GM23338 (cell line): ENCODE results near the gene GRIP2. TPM values are rescaled to one million over a fixed set of nuclear protein-coding genes. Genes with fewer than 3 reads are reported as not detected.

Experiments
- ATAC-seq: fragments of 200-7000 bp; cut with Tn5 transposase; 3 replicates; pipeline ENCODE4 v1.9.1; 2020
- DNase-seq: peaks from one replicate; pipeline ENCODE4 v3.0.0-alpha.2; 2015; ENCODE audit warnings: low spot score
- H2AFZ ChIP-seq: fragments of 200-600 bp; sonication (generic); 2 replicates; pipeline ENCODE4 v1.8.0; 2016; ENCODE audit warnings: antibody characterized with exemption, mild to moderate bottlenecking, moderate library complexity
- H3F3A ChIP-seq: fragments of 200-600 bp; sonication (generic); replicated peaks from 2 replicates; pipeline ENCODE4 v1.8.0; 2017; ENCODE audit warnings: antibody characterized with exemption, mixed run types, low read depth
- H3K27ac ChIP-seq: fragments of 200-600 bp; sonication (generic); 2 replicates; pipeline ENCODE4 v1.6.1; 2016; ENCODE audit warnings: low read depth
- H3K27me3 ChIP-seq: fragments of 200-600 bp; sonication (generic); 2 replicates; pipeline ENCODE4 v1.8.0; 2016; ENCODE audit warnings: mild to moderate bottlenecking, mixed run types, moderate library complexity; ENCODE audit not compliant: insufficient read depth
- H3K36me3 ChIP-seq: fragments of 200-600 bp; sonication (generic); 2 replicates; pipeline ENCODE4 v1.8.0; 2016; ENCODE audit warnings: mild to moderate bottlenecking; ENCODE audit not compliant: insufficient read depth
- H3K4me1 ChIP-seq: fragments of 200-600 bp; sonication (generic); 2 replicates; pipeline ENCODE4 v1.8.0; 2016; ENCODE audit warnings: mild to moderate bottlenecking, moderate library complexity; ENCODE audit not compliant: insufficient read depth
- H3K4me2 ChIP-seq: fragments of 200-600 bp; sonication (generic); 2 replicates; pipeline ENCODE4 v1.7.1; 2017; ENCODE audit warnings: mixed run types
- H3K4me3 ChIP-seq: fragments of 200-600 bp; sonication (generic); 2 replicates; pipeline ENCODE4 v1.6.1; 2016; ENCODE audit warnings: mixed run types
- H3K79me2 ChIP-seq: fragments of 200-600 bp; sonication (generic); replicated peaks from 2 replicates; pipeline ENCODE4 v1.8.0; 2017; ENCODE audit warnings: mild to moderate bottlenecking; ENCODE audit not compliant: insufficient read depth
- H3K9me2 ChIP-seq: fragments of 200-600 bp; sonication (generic); 2 replicates; pipeline ENCODE4 v1.8.0; 2017; ENCODE audit not compliant: insufficient read depth
- H4K20me1 ChIP-seq: fragments of 200-600 bp; sonication (generic); replicated peaks from 2 replicates; pipeline ENCODE4 v1.8.0; 2017; ENCODE audit warnings: mild to moderate bottlenecking; ENCODE audit not compliant: insufficient read depth
- H3K27ac Mint-ChIP-seq: 2 replicates; pipeline ENCODE4 v1.8.0; 2020; ENCODE audit warnings: inconsistent platforms, mild to moderate bottlenecking, moderate library complexity, mixed read lengths
- H3K27me3 Mint-ChIP-seq: 3 replicates; pipeline ENCODE4 v1.8.0; 2022; ENCODE audit warnings: low read depth, mild to moderate bottlenecking, moderate library complexity, mixed read lengths, inconsistent platforms; ENCODE audit not compliant: insufficient read depth, poor library complexity
- H3K36me3 Mint-ChIP-seq: 3 replicates; pipeline ENCODE4 v1.8.0; 2021; ENCODE audit warnings: low read depth, mild to moderate bottlenecking, inconsistent platforms, moderate library complexity, mixed read lengths
- H3K4me1 Mint-ChIP-seq: 3 replicates; pipeline ENCODE4 v1.8.0; 2020; ENCODE audit warnings: mild to moderate bottlenecking, inconsistent platforms, mixed read lengths
- H3K4me3 Mint-ChIP-seq: 3 replicates; pipeline ENCODE4 v1.8.0; 2021; ENCODE audit warnings: moderate library complexity, mild to moderate bottlenecking, inconsistent platforms, mixed read lengths
- H3K9me3 Mint-ChIP-seq: 3 replicates; pipeline ENCODE4 v1.8.0; 2020; ENCODE audit warnings: moderate library complexity, mild to moderate bottlenecking, inconsistent platforms, mixed read lengths
- CREB1 ChIP-seq: fragments of 250-450 bp; sonication (Bioruptor Pico); IDR thresholded peaks from 2 replicates; pipeline ENCODE4 v1.5.0; 2020; ENCODE audit warnings: low read depth, mild to moderate bottlenecking, moderate library complexity
- CTCF ChIP-seq, 2 experiments: fragments of 200-600 bp in 1 of 2; sonication (generic) in 1 of 2; conservative IDR thresholded peaks; 2 replicates each; pipeline versions ENCODE4 v1.5.1 to v1.6.1; 2016 to 2017; ENCODE audit warnings: antibody characterized with exemption in 2 of 2, low read depth in 2 of 2, mild to moderate bottlenecking in 2 of 2, moderate library complexity in 1 of 2
- NANOG ChIP-seq: IDR thresholded peaks from 2 replicates; pipeline ENCODE4 v1.6.1; 2016; ENCODE audit warnings: antibody characterized with exemption, borderline replicate concordance
- STAT1 ChIP-seq: IDR thresholded peaks from one replicate; pipeline ENCODE4 v1.6.1; 2016; ENCODE audit warnings: antibody characterized with exemption; ENCODE audit not compliant: unreplicated experiment
- ZNF114 ChIP-seq: fragments of 250-450 bp; sonication (Bioruptor Pico); IDR thresholded peaks from 2 replicates; pipeline ENCODE4 v1.5.0; 2020; ENCODE audit warnings: mild to moderate bottlenecking, moderate library complexity
- ZNF331 ChIP-seq: fragments of 250-450 bp; sonication (Bioruptor Pico); IDR thresholded peaks from 2 replicates; pipeline ENCODE4 v1.5.0; 2020; ENCODE audit warnings: low read depth, mild to moderate bottlenecking, moderate library complexity
- polyA plus RNA-seq: library from polyadenylated mRNA; unstranded; fragments of >200 nt; fragmentation: Nextera tagmentation; extraction: Ambion mirVana; gene quantifications from 2 replicates; pipeline ENCODE4 v1.2.1, GENCODE V29; 2016
- total RNA-seq: library from RNA; depleted of rRNA; stranded (reverse); fragments of >200 nt; shearing (Covaris generic); gene quantifications from 2 replicates; pipeline ENCODE4 v1.2.3, GENCODE V29; 2014
- TF ChIP-seq, protein P1 (sequence below): fragments of 250-450 bp; sonication (Bioruptor Pico); IDR thresholded peaks from 2 replicates; pipeline ENCODE4 v1.5.0; 2020; ENCODE audit warnings: mild to moderate bottlenecking, moderate library complexity

The GRIP2 gene
- total and polyA plus RNA-seq, 2 experiments from 2014 or later, result 3.6 to 5.8 TPM

GRCh38 chr3:14532691-14533456 lies 7.3 kb downstream of the GRIP2 start (continued):
- TF ChIP-seq, protein P1, sequence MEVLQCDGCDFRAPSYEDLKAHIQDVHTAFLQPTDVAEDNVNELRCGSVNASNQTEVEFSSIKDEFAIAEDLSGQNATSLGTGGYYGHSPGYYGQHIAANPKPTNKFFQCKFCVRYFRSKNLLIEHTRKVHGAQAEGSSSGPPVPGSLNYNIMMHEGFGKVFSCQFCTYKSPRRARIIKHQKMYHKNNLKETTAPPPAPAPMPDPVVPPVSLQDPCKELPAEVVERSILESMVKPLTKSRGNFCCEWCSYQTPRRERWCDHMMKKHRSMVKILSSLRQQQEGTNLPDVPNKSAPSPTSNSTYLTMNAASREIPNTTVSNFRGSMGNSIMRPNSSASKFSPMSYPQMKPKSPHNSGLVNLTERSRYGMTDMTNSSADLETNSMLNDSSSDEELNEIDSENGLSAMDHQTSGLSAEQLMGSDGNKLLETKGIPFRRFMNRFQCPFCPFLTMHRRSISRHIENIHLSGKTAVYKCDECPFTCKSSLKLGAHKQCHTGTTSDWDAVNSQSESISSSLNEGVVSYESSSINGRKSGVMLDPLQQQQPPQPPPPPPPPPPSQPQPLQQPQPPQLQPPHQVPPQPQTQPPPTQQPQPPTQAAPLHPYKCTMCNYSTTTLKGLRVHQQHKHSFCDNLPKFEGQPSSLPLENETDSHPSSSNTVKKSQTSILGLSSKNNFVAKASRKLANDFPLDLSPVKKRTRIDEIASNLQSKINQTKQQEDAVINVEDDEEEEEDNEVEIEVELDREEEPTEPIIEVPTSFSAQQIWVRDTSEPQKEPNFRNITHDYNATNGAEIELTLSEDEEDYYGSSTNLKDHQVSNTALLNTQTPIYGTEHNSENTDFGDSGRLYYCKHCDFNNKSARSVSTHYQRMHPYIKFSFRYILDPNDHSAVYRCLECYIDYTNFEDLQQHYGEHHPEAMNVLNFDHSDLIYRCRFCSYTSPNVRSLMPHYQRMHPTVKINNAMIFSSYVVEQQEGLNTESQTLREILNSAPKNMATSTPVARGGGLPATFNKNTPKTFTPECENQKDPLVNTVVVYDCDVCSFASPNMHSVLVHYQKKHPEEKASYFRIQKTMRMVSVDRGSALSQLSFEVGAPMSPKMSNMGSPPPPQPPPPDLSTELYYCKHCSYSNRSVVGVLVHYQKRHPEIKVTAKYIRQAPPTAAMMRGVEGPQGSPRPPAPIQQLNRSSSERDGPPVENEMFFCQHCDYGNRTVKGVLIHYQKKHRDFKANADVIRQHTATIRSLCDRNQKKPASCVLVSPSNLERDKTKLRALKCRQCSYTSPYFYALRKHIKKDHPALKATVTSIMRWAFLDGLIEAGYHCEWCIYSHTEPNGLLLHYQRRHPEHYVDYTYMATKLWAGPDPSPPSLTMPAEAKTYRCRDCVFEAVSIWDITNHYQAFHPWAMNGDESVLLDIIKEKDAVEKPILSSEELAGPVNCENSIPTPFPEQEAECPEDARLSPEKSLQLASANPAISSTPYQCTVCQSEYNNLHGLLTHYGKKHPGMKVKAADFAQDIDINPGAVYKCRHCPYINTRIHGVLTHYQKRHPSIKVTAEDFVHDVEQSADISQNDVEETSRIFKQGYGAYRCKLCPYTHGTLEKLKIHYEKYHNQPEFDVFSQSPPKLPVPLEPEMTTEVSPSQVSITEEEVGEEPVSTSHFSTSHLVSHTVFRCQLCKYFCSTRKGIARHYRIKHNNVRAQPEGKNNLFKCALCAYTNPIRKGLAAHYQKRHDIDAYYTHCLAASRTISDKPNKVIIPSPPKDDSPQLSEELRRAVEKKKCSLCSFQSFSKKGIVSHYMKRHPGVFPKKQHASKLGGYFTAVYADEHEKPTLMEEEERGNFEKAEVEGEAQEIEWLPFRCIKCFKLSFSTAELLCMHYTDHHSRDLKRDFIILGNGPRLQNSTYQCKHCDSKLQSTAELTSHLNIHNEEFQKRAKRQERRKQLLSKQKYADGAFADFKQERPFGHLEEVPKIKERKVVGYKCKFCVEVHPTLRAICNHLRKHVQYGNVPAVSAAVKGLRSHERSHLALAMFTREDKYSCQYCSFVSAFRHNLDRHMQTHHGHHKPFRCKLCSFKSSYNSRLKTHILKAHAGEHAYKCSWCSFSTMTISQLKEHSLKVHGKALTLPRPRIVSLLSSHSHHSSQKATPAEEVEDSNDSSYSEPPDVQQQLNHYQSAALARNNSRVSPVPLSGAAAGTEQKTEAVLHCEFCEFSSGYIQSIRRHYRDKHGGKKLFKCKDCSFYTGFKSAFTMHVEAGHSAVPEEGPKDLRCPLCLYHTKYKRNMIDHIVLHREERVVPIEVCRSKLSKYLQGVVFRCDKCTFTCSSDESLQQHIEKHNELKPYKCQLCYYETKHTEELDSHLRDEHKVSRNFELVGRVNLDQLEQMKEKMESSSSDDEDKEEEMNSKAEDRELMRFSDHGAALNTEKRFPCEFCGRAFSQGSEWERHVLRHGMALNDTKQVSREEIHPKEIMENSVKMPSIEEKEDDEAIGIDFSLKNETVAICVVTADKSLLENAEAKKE (CRISPR knock-in tag), result no peak
- TF ChIP-seq STAT1, result no peak

GRCh38 chr3:14531856-14532395 lies 8.2 kb downstream of the GRIP2 start:
- H3K4me1 Mint-ChIP-seq, result peaks cover 53% of the 10 kb centered on the region
- ATAC-seq (no peak), DNase-seq (no peak)
- no peak overlapping the region for H3K27ac Mint-ChIP-seq
- Histone ChIP-seq H2AFZ (peak overlapping the region; percentile 52; the same call in 1 of the 2 replicates), H3F3A (peaks cover 21% of the 10 kb centered on the region; the same call in 1 of the 2 replicates), H3K36me3 (no peaks in the 10 kb centered on the region), H3K4me3 (no peak overlapping the region), H4K20me1 (no peaks in the 10 kb centered on the region), H3K27ac (no peak overlapping the region), H3K4me1 (peaks cover 51% of the 10 kb centered on the region), H3K79me2 (no peaks in the 10 kb centered on the region), H3K9me2 (no peaks in the 10 kb centered on the region), H3K4me2 (peak overlapping the region; percentile 32; the same call in 1 of the 2 replicates), H3K27me3 (no peaks in the 10 kb centered on the region)
- H3K4me3 Mint-ChIP-seq, result no peak overlapping the region
- peaks cover 5% of the 10 kb centered on the region; the same call in 1 of the 3 replicates for H3K9me3 Mint-ChIP-seq
- peaks cover 5% of the 10 kb centered on the region for H3K27me3 Mint-ChIP-seq
- TF ChIP-seq CREB1 (CRISPR knock-in tag) (no peak), ZNF331 (CRISPR knock-in tag) (no peak), STAT1 (no peak), CTCF (conservative IDR thresholded peaks at IDR 0.05; ENCODE audit: low read depth in 2 of 2) (no peak), NANOG (no peak), ZNF114 (no peak)
- peaks cover 2% of the 10 kb centered on the region; the same call in 1 of the 3 replicates for H3K36me3 Mint-ChIP-seq
